Measurements from ENCODE around the gene PRR5L.

GRCh38 chr11:36426226-36426848, 130.2 kb downstream of the PRR5L start:
- no peak for TF ChIP-seq POLR2A (IDR thresholded peaks at IDR 0.05; ENCODE audit: low read depth, low read length)
- TF ChIP-seq POLR2AphosphoS5 (IDR thresholded peaks at IDR 0.05; ENCODE audit: low read depth, low read length), result no peak

Data from GM12891 (cell line).